BLaER1 treated with 17β-estradiol and CSF1 and Interleukin-3, amounts not matched to agents 10 nM and 100 nM (cell line): ENCODE measurements around the gene EML6.

ENCODE experiments used
- H3K27ac ChIP-seq, 11 experiments: shearing (Covaris generic); formaldehyde crosslinking; 2 replicates each; pipeline ENCODE4 v1.8.1; 2022
- H3K27me3 ChIP-seq, 11 experiments: shearing (Covaris generic); formaldehyde crosslinking; 2 replicates each; pipeline ENCODE4 v1.8.1; 2022
- H3K36me3 ChIP-seq, 11 experiments: shearing (Covaris generic); formaldehyde crosslinking; 2 replicates each; pipeline ENCODE4 v1.8.1; 2022
- H3K4me1 ChIP-seq, 10 experiments: shearing (Covaris generic); formaldehyde crosslinking; 2 replicates each; pipeline ENCODE4 v1.8.1; 2022
- H3K4me2 ChIP-seq, 11 experiments: shearing (Covaris generic); formaldehyde crosslinking; 2 replicates each; pipeline ENCODE4 v1.8.1; 2022
- H3K4me3 ChIP-seq, 10 experiments: shearing (Covaris generic); formaldehyde crosslinking; 2 replicates each; pipeline ENCODE4 v1.8.1; 2022
- H3K9ac ChIP-seq, 11 experiments: shearing (Covaris generic); formaldehyde crosslinking; 2 replicates each; pipeline ENCODE4 v1.8.1; 2022
- H3K9me3 ChIP-seq, 11 experiments: shearing (Covaris generic); formaldehyde crosslinking; replicated peaks in 1 of 11; 2 replicates each; pipeline ENCODE4 v1.8.1; 2022
- H4K20me1 ChIP-seq, 11 experiments: shearing (Covaris generic); formaldehyde crosslinking; 2 replicates each; pipeline ENCODE4 v1.8.1; 2022
- Cebpa-rat ChIP-seq, 11 experiments: shearing (Covaris generic); IDR thresholded peaks; 2 replicates each; pipeline ENCODE4 v1.8.1; 2022

EML6 gene

GRCh38 chr2:54969295-54969939, 246.0 kb downstream of the EML6 start:
- H3K4me3 ChIP-seq, result no peak overlapping the region
- H3K36me3 ChIP-seq, result peaks cover 58 to 81% (median 72%) of the 10 kb centered on the region in 11 experiments
- H3K9ac ChIP-seq, result no peak overlapping the region
- H3K9me3 ChIP-seq, result no peaks in the 10 kb centered on the region
- no peaks in the 10 kb centered on the region for H3K27me3 ChIP-seq
- H3K4me2 ChIP-seq, result no peak overlapping the region
- H3K27ac ChIP-seq, result no peak overlapping the region
- TF ChIP-seq Cebpa-rat (IDR thresholded peaks at IDR 0.05), result no peak
- peaks cover 0 to 14% (median 0%) of the 10 kb centered on the region in 10 experiments; a peak in 4 of 20 replicates for H3K4me1 ChIP-seq
- peaks cover 15 to 92% (median 77%) of the 10 kb centered on the region in 11 experiments; a peak in 21 of 22 replicates for H4K20me1 ChIP-seq

- Histone ChIP-seq H3K27ac (no peak overlapping the region), H3K9ac (no peak overlapping the region), H3K4me1 (peaks cover 0 to 14% (median 0%) of the 10 kb centered on the region in 10 experiments; a peak in 4 of 20 replicates), H3K27me3 (no peaks in the 10 kb centered on the region), H3K9me3 (no peaks in the 10 kb centered on the region), H4K20me1 (peaks cover 20 to 97% (median 82%) of the 10 kb centered on the region in 11 experiments), H3K4me2 (no peak overlapping the region), H3K36me3 (peaks cover 63 to 86% (median 78%) of the 10 kb centered on the region in 11 experiments), H3K4me3 (no peak overlapping the region)
- no peak for TF ChIP-seq Cebpa-rat (IDR thresholded peaks at IDR 0.05)
These were observed 246.5 kb downstream of the EML6 start for GRCh38 chr2:54969940-54970338.

DNA sequence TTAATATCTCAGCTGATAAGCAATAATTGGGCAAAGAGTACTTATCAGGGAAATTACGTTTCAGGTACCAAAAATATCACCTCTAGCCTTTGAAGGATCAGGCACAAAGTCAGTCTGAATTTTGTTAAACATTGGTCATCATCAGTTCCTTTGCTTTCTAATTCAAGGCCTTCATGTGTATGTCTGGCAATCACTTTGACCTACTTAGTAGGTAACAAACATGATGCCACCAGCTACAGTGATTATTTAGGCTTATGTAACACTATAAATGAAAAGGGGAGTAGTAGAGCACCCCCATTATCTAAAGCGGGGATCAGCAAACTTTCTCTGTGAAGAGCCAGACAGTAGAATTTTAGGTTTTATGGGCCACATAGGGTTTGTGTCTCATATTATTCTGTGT, 251.7 kb downstream of the EML6 start:
- no peaks in the 10 kb centered on the region for H3K27me3 ChIP-seq
- H3K9ac ChIP-seq, result no peak overlapping the region
- H3K27ac ChIP-seq, result no peak overlapping the region
- no peak overlapping the region for H3K4me3 ChIP-seq
- H3K36me3 ChIP-seq, result peaks cover 70 to 100% (median 95%) of the 10 kb centered on the region in 11 experiments
- peaks cover 71 to 100% (median 98%) of the 10 kb centered on the region in 11 experiments for H4K20me1 ChIP-seq
- H3K4me1 ChIP-seq, result peaks cover 25 to 55% (median 35%) of the 10 kb centered on the region in 10 experiments
- H3K9me3 ChIP-seq, result no peaks in the 10 kb centered on the region
- no peak for TF ChIP-seq Cebpa-rat (IDR thresholded peaks at IDR 0.05)
- H3K4me2 ChIP-seq, result 0 out of 22 replicates have a peak overlapping the region, but pooled peaks of 1 of the 11 experiments have one; percentile 50

- H3K4me2 ChIP-seq, result peak overlapping the region in 9 of 11 experiments; percentile 2 to 62 (median 35); a peak in 17 of 22 replicates
- no peak overlapping the region for H3K9ac ChIP-seq
- H3K4me3 ChIP-seq, result no peak overlapping the region
- TF ChIP-seq Cebpa-rat (IDR thresholded peaks at IDR 0.05), result no peak
- peaks cover 69 to 100% (median 95%) of the 10 kb centered on the region in 11 experiments for H3K36me3 ChIP-seq
- no peak overlapping the region for H3K27ac ChIP-seq
- H3K9me3 ChIP-seq, result no peaks in the 10 kb centered on the region
- H3K27me3 ChIP-seq, result no peaks in the 10 kb centered on the region
- H3K4me1 ChIP-seq, result peaks cover 25 to 61% (median 38%) of the 10 kb centered on the region in 10 experiments
- H4K20me1 ChIP-seq, result peaks cover 77 to 100% (median 98%) of the 10 kb centered on the region in 11 experiments
These were observed 252.4 kb downstream of the EML6 start for GRCh38 chr2:54975598-54976492.

DNA sequence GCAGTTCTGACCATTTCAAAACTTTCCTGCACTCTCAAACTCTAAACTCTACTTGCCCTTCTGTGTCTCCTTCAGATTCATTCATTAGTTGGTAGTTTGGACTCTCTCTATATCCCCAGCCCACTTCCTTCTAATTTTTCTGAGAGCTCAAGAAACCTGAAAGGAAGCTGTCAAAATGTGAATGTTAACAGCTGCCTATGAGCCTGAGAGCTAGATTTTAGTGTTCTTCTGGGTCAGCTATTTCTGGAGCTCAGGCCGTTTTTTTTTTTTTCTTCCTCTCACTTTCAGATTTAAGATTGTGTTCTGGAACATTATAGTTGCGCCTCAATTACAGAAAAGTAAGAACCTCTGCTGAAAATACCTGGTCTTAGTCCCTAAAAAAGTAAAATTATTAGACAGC, 253.7 kb downstream of the EML6 start:
- H3K36me3 ChIP-seq, result peaks cover 69 to 100% (median 95%) of the 10 kb centered on the region in 11 experiments
- TF ChIP-seq Cebpa-rat (IDR thresholded peaks at IDR 0.05), result no peak
- peaks cover 89 to 100% (median 99%) of the 10 kb centered on the region in 11 experiments for H4K20me1 ChIP-seq
- H3K27me3 ChIP-seq, result no peaks in the 10 kb centered on the region
- no peak overlapping the region for H3K4me3 ChIP-seq
- peaks cover 25 to 69% (median 41%) of the 10 kb centered on the region in 10 experiments for H3K4me1 ChIP-seq
- peak overlapping the region in 2 of 11 experiments; percentile 29 to 54; a peak in 2 of 22 replicates for H3K9ac ChIP-seq
- peak overlapping the region in 1 of 11 experiments; percentile 1; a peak in 1 of 22 replicates for H3K27ac ChIP-seq
- no peaks in the 10 kb centered on the region for H3K9me3 ChIP-seq
- H3K4me2 ChIP-seq, result peak overlapping the region in 9 of 11 experiments; percentile 9 to 62 (median 35); a peak in 13 of 22 replicates

GRCh38 chr2:54979321-54980044, 256.0 kb downstream of the EML6 start:
- H3K9ac ChIP-seq, result peak overlapping the region in 1 of 11 experiments; percentile 13; a peak in 1 of 22 replicates
- H3K4me1 ChIP-seq, result peaks cover 25 to 75% (median 41%) of the 10 kb centered on the region in 10 experiments
- no peak overlapping the region for H3K4me3 ChIP-seq
- peaks cover 65 to 100% (median 95%) of the 10 kb centered on the region in 11 experiments for H3K36me3 ChIP-seq
- H3K27ac ChIP-seq, result peak overlapping the region in 4 of 11 experiments; percentile 1 to 18 (median 2); a peak in 2 of 22 replicates
- no peaks in the 10 kb centered on the region for H3K27me3 ChIP-seq
- H4K20me1 ChIP-seq, result peaks cover 96 to 100% (median 99%) of the 10 kb centered on the region in 11 experiments
- no peak for TF ChIP-seq Cebpa-rat (IDR thresholded peaks at IDR 0.05)
- peak overlapping the region in 3 of 11 experiments; percentile 4 to 32 (median 28); a peak in 5 of 22 replicates for H3K4me2 ChIP-seq
- H3K9me3 ChIP-seq, result no peaks in the 10 kb centered on the region

DNA sequence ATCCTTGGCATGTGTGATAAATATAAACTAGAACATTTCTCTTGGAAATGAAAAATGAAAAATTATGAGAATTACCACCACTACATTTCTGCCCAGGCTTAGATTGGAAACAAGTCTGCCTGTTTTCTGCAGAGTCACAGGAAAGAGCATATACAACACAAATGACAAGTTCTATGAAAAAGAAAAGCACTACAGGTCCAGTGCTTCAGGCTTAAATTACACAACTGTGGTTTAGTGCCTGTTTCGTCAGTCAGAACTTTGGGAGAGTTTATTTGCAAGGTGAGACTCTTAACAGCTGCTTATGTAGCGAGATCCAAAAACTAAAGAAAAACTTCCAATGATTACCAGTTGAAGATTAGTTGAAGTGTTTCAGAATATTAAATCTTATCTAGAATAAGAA, 257.9 kb downstream of the EML6 start:
- Histone ChIP-seq H3K9ac (no peak overlapping the region; a peak in 1 of 22 replicates), H3K9me3 (no peaks in the 10 kb centered on the region), H4K20me1 (peaks cover 96 to 100% (median 99%) of the 10 kb centered on the region in 11 experiments), H3K27me3 (no peaks in the 10 kb centered on the region), H3K4me1 (peaks cover 19 to 63% (median 33%) of the 10 kb centered on the region in 10 experiments), H3K4me2 (no peak overlapping the region; a peak in 1 of 22 replicates), H3K4me3 (no peak overlapping the region), H3K36me3 (peaks cover 68 to 100% (median 95%) of the 10 kb centered on the region in 11 experiments), H3K27ac (no peak overlapping the region)
- no peak for TF ChIP-seq Cebpa-rat (IDR thresholded peaks at IDR 0.05)
